DMS53 treated with DMSO at 0.1 percent for 48 hours (cell line): ENCODE results near the gene IGFLR1.
"Not testable (repeated sequence)": the region's sequence is repeated elsewhere in the genome, so short reads cannot be mapped to it uniquely, and the experiment has no call there.

ENCODE experiments used
- DNase-seq: peaks from one replicate; lab custom pipeline; 2025; ENCODE audit not compliant: unreplicated experiment; lab: John Stamatoyannopoulos, UW

IGFLR1 gene

GRCh38 chr19:35724132-35724531 lies 18.1 kb downstream of the IGFLR1 start:
- DNase-seq, result not testable (repeated sequence)

GRCh38 chr19:35723671-35724070 lies 18.6 kb downstream of the IGFLR1 start:
- DNase-seq, result no peak

GRCh38 chr19:35722897-35723296 lies 19.4 kb downstream of the IGFLR1 start:
- no peak for DNase-seq

- no peak for DNase-seq
Measured at GRCh38 chr19:35722461-35722860, 19.8 kb downstream of the IGFLR1 start.

GRCh38 chr19:35721374-35721773 lies 20.9 kb downstream of the IGFLR1 start:
- DNase-seq, result no peak

- no peak for DNase-seq
Measured at GRCh38 chr19:35720648-35721047, 21.6 kb downstream of the IGFLR1 start.

- no peak for DNase-seq
Measured at GRCh38 chr19:35720163-35720524, 22.1 kb downstream of the IGFLR1 start.

GRCh38 chr19:35719402-35720162 lies 22.7 kb downstream of the IGFLR1 start:
- no peak for DNase-seq

- no peak for DNase-seq
Measured at GRCh38 chr19:35718345-35719041, 23.8 kb downstream of the IGFLR1 start.

- DNase-seq, result peak; percentile 97
Measured at GRCh38 chr19:35717665-35718344, 24.4 kb downstream of the IGFLR1 start, which contains the start of gene KMT2B. TSS of gene KMT2B (plus strand) at chr19:35718003. CDS start at chr19:35718019, 16 bp downstream.

- peak; percentile 95 for DNase-seq
Measured at GRCh38 chr19:35716801-35717664, 25.2 kb downstream of the IGFLR1 start.

- no peak for DNase-seq
Measured at GRCh38 chr19:35715981-35716800, 26.1 kb downstream of the IGFLR1 start.

GRCh38 chr19:35715355-35715809 lies 26.9 kb downstream of the IGFLR1 start:
- no peak for DNase-seq

- no peak for DNase-seq
Measured at GRCh38 chr19:35714601-35715354, 27.5 kb downstream of the IGFLR1 start.

- no peak for DNase-seq
Measured at GRCh38 chr19:35713904-35714495, 28.3 kb downstream of the IGFLR1 start.

GRCh38 chr19:35713506-35713850 lies 28.8 kb downstream of the IGFLR1 start:
- DNase-seq, result no peak

GRCh38 chr19:35712567-35713505 lies 29.4 kb downstream of the IGFLR1 start:
- no peak for DNase-seq
